Duodenal mucosa (tissue), 2 donors: ENCODE results near the gene C2orf42.
"Not testable (repeated sequence)": the region's sequence is repeated elsewhere in the genome, so short reads cannot be mapped to it uniquely, and the experiment has no call there.

Source experiments
- H3K27ac ChIP-seq: one replicate; pipeline ENCODE4 v1.7.0; 2013; ENCODE audit warnings: low read depth, low read length
- H3K27me3 ChIP-seq, 2 donors: one replicate each; pipeline ENCODE4 v1.7.0; 2013; ENCODE audit warnings: low read length in 2 of 2, control low read depth in 1 of 2; ENCODE audit not compliant: insufficient read depth in 2 of 2, control insufficient read depth in 1 of 2
- H3K36me3 ChIP-seq, 2 donors: one replicate each; pipeline ENCODE4 v1.7.0; 2013; ENCODE audit warnings: low read length in 2 of 2, control low read depth in 1 of 2; ENCODE audit not compliant: insufficient read depth in 2 of 2, control insufficient read depth in 1 of 2
- H3K4me1 ChIP-seq, 2 donors: one replicate each; pipeline ENCODE4 v1.7.0; 2013; ENCODE audit warnings: low read length in 2 of 2, control low read depth in 1 of 2; ENCODE audit not compliant: insufficient read depth in 2 of 2, control insufficient read depth in 1 of 2
- H3K4me3 ChIP-seq, 2 donors: one replicate each; pipeline ENCODE4 v1.7.0; 2013; ENCODE audit warnings: low read length in 2 of 2, low read depth in 1 of 2
- H3K9ac ChIP-seq, 2 donors: one replicate each; pipeline ENCODE4 v1.7.0; 2013; ENCODE audit warnings: low read length in 2 of 2, low read depth in 1 of 2
- H3K9me3 ChIP-seq, 2 donors: one replicate each; pipeline ENCODE4 v1.7.0; 2013; ENCODE audit warnings: low read length in 2 of 2, control low read depth in 1 of 2; ENCODE audit not compliant: control insufficient read depth in 1 of 2

The C2orf42 gene

GRCh38 chr2:70190418-70191243 lies at the start of gene C2orf42:
TSS of gene C2orf42 (minus strand) at chr2:70191019. CDS start at chr2:70181985, 9,034 bp downstream.
- peak within 1 kb of the TSS; percentile 95 for H3K27ac ChIP-seq

GRCh38 chr2:70240599-70240998 lies 49.8 kb upstream of the C2orf42 start:
- peaks cover 9 to 10% of the 10 kb centered on the region in 2 donors for H3K4me1 ChIP-seq
- H3K9ac ChIP-seq: no peak overlapping the region
- no peak overlapping the region for H3K4me3 ChIP-seq
- H3K36me3 ChIP-seq: peaks cover 6 to 22% of the 10 kb centered on the region in 2 donors
- H3K27ac ChIP-seq: no peak overlapping the region
- H3K9me3 ChIP-seq: no peaks in the 10 kb centered on the region
- no peaks in the 10 kb centered on the region for H3K27me3 ChIP-seq

More at GRCh38 chr2:70190418-70191243, at the start of gene C2orf42:
- H3K27me3 ChIP-seq: no peaks in the 10 kb centered on the region
- H3K4me1 ChIP-seq: peaks cover 0 to 11% of the 10 kb centered on the region in 2 donors
- no peaks in the 10 kb centered on the region for H3K36me3 ChIP-seq
- peak within 1 kb of the TSS; percentile 95 to 100 for H3K4me3 ChIP-seq
- H3K9me3 ChIP-seq: no peaks in the 10 kb centered on the region
- H3K9ac ChIP-seq: peak within 1 kb of the TSS; percentile 97

- Histone ChIP-seq H3K27me3 (no peaks in the 10 kb centered on the region), H3K36me3 (peaks cover 27 to 59% of the 10 kb centered on the region in 2 donors), H3K9ac (no peak overlapping the region), H3K9me3 (no peaks in the 10 kb centered on the region), H3K4me3 (no peak overlapping the region), H3K27ac (no peak overlapping the region), H3K4me1 (no peaks in the 10 kb centered on the region)
Measured at GRCh38 chr2:70233926-70234325, 43.1 kb upstream of the C2orf42 start.

- Histone ChIP-seq H3K9ac (no peak overlapping the region), H3K36me3 (peaks cover 22 to 81% of the 10 kb centered on the region in 2 donors), H3K9me3 (no peaks in the 10 kb centered on the region), H3K27me3 (no peaks in the 10 kb centered on the region), H3K27ac (no peak overlapping the region), H3K4me3 (no peak overlapping the region), H3K4me1 (no peaks in the 10 kb centered on the region)
Measured at GRCh38 chr2:70226781-70227180, 36.0 kb upstream of the C2orf42 start.

- peaks cover 26 to 82% of the 10 kb centered on the region in 2 donors for H3K36me3 ChIP-seq
- not testable (repeated sequence) for H3K9me3 ChIP-seq, H3K4me1 ChIP-seq, H3K27ac ChIP-seq, H3K27me3 ChIP-seq, H3K9ac ChIP-seq, H3K4me3 ChIP-seq
Measured at GRCh38 chr2:70223305-70223704, 32.5 kb upstream of the C2orf42 start.

GRCh38 chr2:70214953-70215549 lies 24.2 kb upstream of the C2orf42 start:
- Histone ChIP-seq H3K27me3 (no peaks in the 10 kb centered on the region), H3K27ac (no peak overlapping the region), H3K4me3 (no peak overlapping the region), H3K36me3 (peaks cover 35 to 80% of the 10 kb centered on the region in 2 donors), H3K9me3 (no peaks in the 10 kb centered on the region), H3K9ac (no peak overlapping the region), H3K4me1 (no peaks in the 10 kb centered on the region)

- no peak overlapping the region for H3K9ac ChIP-seq
- no peaks in the 10 kb centered on the region for H3K9me3 ChIP-seq
- no peaks in the 10 kb centered on the region for H3K4me1 ChIP-seq
- peaks cover 40 to 73% of the 10 kb centered on the region in 2 donors for H3K36me3 ChIP-seq
- no peak overlapping the region for H3K4me3 ChIP-seq
- H3K27me3 ChIP-seq: no peaks in the 10 kb centered on the region
- no peak overlapping the region for H3K27ac ChIP-seq
Measured at GRCh38 chr2:70214365-70214764, 23.5 kb upstream of the C2orf42 start.

- no peak overlapping the region for H3K9ac ChIP-seq
- no peak overlapping the region for H3K4me3 ChIP-seq
- no peaks in the 10 kb centered on the region for H3K9me3 ChIP-seq
- no peak overlapping the region for H3K27ac ChIP-seq
- H3K36me3 ChIP-seq: peaks cover 28 to 55% of the 10 kb centered on the region in 2 donors
- H3K4me1 ChIP-seq: no peaks in the 10 kb centered on the region
- no peaks in the 10 kb centered on the region for H3K27me3 ChIP-seq
Measured at GRCh38 chr2:70212298-70212932, 21.6 kb upstream of the C2orf42 start.

- H3K36me3 ChIP-seq: peaks cover 28 to 47% of the 10 kb centered on the region in 2 donors
- H3K27ac ChIP-seq: no peak overlapping the region
- H3K9me3 ChIP-seq: no peaks in the 10 kb centered on the region
- H3K9ac ChIP-seq: no peak overlapping the region
- H3K4me3 ChIP-seq: no peak overlapping the region
- H3K27me3 ChIP-seq: no peaks in the 10 kb centered on the region
- no peaks in the 10 kb centered on the region for H3K4me1 ChIP-seq
Measured at GRCh38 chr2:70211595-70211994, 20.8 kb upstream of the C2orf42 start.

- Histone ChIP-seq H3K4me3 (no peak overlapping the region), H3K9ac (no peak overlapping the region), H3K27ac (no peak overlapping the region), H3K4me1 (peaks cover 0 to 3% of the 10 kb centered on the region in 2 donors), H3K9me3 (no peaks in the 10 kb centered on the region), H3K27me3 (no peaks in the 10 kb centered on the region), H3K36me3 (no peaks in the 10 kb centered on the region)
Measured at GRCh38 chr2:70204452-70204851, 13.6 kb upstream of the C2orf42 start.
